ENCODE data around the gene DKK3.

DKK3 gene

DNA sequence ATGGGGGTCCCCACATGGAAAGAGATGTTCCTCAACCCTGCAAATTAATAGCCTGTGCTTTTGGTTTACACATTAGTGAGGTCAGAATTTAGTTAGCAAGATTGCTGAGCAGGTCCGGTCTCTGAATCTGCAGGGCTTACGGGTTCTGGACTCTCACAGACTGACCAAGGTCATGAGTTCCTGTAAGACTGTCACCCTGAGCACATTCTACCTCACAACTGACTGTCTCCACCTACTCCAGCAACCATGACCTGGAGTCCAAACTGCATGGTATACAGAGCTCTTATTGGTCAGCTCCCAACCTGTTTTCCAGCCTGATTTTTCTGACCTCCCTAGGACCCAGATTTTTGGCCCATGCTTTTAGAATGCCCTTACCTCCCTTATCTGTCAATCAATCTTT is 28.2 kb downstream of the DKK3 start:
- TF ChIP-seq POU2F2 (IDR thresholded peaks at IDR 0.05; ENCODE audit: low read depth, low read length): no peak
- no peak for TF ChIP-seq SPI1 (IDR thresholded peaks at IDR 0.05; ENCODE audit: low read depth, low read length)
- TF ChIP-seq TAF1 (IDR thresholded peaks at IDR 0.05; ENCODE audit: low read depth, low read length): no peak
- no peak for TF ChIP-seq POLR2A (IDR thresholded peaks at IDR 0.05; ENCODE audit: low read depth, low read length)
- TF ChIP-seq POLR2AphosphoS5 (IDR thresholded peaks at IDR 0.05; ENCODE audit: low read depth, low read length): no peak
- TF ChIP-seq PAX5 (IDR thresholded peaks at IDR 0.05; ENCODE audit: insufficient read depth, low read length, severe bottlenecking): no peak
- DNase-seq (ENCODE audit: insufficient read length, low spot score): no peak
- no peak for FAIRE-seq

DNA sequence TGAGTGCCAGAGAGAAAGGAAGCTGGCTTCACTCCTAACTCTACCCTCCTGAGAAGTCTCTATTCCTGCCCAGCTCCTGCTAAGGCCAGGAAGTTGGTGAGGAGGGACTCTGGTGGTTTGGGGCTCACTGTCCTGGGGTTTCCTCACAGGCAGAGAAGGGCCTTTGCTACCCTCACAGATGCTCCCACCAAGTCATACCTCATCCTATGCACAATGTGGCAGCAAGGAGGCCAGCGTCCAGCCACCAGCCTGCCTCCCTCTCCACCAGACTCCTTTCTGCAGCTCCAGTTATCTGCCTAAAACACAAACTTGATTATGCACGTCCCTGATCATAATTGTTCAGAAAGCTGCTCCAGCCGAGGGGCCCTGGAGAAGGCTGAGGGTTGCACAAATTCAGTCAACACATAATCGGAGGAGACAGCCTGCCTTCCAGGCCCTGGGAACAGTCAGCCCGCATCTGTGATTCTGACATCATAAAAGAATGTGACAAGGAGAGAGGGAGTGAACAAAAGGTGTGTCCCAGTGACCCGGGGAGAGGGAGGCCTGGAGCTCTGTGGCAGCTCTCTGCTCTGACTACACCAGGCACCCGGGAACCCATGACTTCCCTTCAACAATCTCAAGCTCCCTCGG is 28.8 kb downstream of the DKK3 start:
- TF ChIP-seq POLR2A (IDR thresholded peaks at IDR 0.05; ENCODE audit: low read depth, low read length) (no peak), TAF1 (IDR thresholded peaks at IDR 0.05; ENCODE audit: low read depth, low read length) (no peak), POLR2AphosphoS5 (IDR thresholded peaks at IDR 0.05; ENCODE audit: low read depth, low read length) (no peak), SPI1 (IDR thresholded peaks at IDR 0.05; ENCODE audit: low read depth, low read length) (no peak)
- FAIRE-seq: no peak
- DNase-seq (ENCODE audit: insufficient read length, low spot score): no peak

DNA sequence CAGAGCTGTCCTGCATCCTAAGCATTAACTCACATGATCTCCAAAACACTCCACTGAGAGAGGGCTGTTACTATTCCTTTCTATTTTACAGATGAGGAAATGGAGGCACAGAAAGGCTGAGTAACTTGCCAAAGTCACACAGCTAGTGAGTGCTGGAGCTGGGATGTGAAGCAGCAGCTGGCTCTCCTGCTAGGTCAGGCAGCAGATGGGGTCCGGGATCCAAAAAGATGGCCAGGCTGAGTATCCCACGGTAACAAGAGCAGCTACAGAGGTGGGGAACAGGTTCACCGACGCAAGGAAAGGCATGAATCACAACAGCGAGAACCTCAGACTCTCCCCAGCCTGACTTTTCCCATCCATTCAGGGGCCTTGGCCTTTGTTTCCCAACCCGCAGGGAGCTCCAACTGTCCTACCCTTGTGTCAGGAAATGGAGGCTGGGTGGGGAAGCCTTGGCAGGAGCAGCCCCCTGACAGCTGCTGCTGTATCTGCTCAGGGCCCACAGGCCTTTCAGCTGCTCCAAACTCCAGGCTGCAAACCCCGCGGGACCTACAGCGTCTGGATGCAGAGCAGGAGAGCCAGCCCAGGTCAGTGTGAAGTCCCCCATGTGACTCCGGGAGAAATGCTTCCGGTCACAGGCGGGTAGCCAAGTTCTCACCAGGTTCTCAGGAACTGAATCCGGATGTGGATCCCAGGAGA is 29.5 kb downstream of the DKK3 start:
- TF ChIP-seq TAF1 (IDR thresholded peaks at IDR 0.05; ENCODE audit: low read depth, low read length) (no peak), PAX5 (IDR thresholded peaks at IDR 0.05; ENCODE audit: insufficient read depth, low read length, severe bottlenecking) (no peak), SPI1 (IDR thresholded peaks at IDR 0.05; ENCODE audit: low read depth, low read length) (no peak)
- FAIRE-seq: no peak
- DNase-seq (ENCODE audit: insufficient read length, low spot score): no peak

DNA sequence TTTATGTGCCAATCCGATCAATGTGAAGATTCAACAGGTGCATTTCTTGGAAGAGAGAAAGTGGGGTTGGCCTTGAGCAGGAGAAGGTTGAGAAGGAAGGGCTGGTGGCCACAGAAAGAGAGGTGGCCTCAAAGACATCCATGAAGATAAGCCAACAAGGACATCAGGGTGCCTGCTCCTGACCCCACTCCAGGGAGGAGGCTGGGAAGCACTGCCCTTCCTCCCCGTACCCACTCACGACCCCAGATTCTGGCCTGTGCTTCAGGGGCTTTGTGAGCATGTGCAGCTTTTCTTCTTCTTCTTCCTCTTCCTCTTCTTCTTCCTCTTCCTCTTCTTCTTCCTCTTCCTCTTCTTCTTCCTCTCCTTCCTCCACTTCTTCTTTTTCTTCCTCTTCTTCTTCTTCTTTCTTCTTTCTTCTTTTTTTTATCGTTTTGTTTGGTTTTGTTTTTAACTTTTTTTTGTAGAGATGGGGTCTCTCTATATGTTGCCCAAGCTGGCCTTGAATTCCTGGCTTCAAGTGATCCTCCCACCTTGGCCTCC is 30.3 kb downstream of the DKK3 start:
- TF ChIP-seq POLR2A (IDR thresholded peaks at IDR 0.05; ENCODE audit: low read depth, low read length): no peak
- TF ChIP-seq POU2F2 (IDR thresholded peaks at IDR 0.05; ENCODE audit: low read depth, low read length): no peak
- no peak for TF ChIP-seq SPI1 (IDR thresholded peaks at IDR 0.05; ENCODE audit: low read depth, low read length)
- no peak for TF ChIP-seq TAF1 (IDR thresholded peaks at IDR 0.05; ENCODE audit: low read depth, low read length)
- no peak for TF ChIP-seq POLR2AphosphoS5 (IDR thresholded peaks at IDR 0.05; ENCODE audit: low read depth, low read length)
- no peak for TF ChIP-seq PAX5 (IDR thresholded peaks at IDR 0.05; ENCODE audit: insufficient read depth, low read length, severe bottlenecking)
- FAIRE-seq (no peak), DNase-seq (ENCODE audit: insufficient read length, low spot score) (no peak)

DNA sequence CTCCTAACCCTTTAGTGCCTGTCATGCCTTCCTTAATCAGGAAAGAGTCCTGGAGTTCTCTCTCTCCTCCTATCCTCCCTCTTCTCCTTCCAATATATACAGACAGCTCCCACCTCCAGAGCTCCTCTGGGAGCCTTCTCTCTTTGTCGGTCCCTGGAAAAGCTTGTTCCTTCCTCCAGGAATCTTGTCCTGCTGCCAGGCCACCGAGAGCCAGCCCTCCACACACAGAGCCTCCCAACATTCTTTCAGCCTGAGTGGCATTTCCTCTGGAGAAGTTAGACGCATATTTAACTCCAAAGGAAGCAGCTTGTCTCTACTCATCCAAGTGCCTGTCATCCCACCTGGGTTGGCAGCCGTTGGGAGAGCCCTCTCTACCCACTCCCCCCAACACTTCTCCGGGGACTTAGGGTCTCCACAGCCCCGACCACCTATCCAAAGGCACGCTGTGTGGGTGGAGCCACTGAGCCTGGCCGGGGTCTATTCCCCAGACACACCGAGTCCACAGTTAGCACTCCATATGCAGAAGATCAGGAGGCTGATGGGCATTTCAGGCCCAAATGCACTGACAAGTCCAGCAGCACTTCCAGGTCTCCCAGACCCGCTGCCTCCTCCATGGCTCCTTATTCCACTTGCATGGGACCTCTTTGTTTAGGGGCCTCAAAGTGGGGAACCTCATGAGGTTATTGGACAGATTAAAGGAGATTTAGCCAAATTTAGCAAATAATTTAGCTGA is 31.1 kb downstream of the DKK3 start:
- FAIRE-seq: no peak
- TF ChIP-seq TAF1 (IDR thresholded peaks at IDR 0.05; ENCODE audit: low read depth, low read length) (no peak), SPI1 (IDR thresholded peaks at IDR 0.05; ENCODE audit: low read depth, low read length) (no peak), POU2F2 (IDR thresholded peaks at IDR 0.05; ENCODE audit: low read depth, low read length) (no peak), POLR2AphosphoS5 (IDR thresholded peaks at IDR 0.05; ENCODE audit: low read depth, low read length) (no peak), PAX5 (IDR thresholded peaks at IDR 0.05; ENCODE audit: insufficient read depth, low read length, severe bottlenecking) (no peak), POLR2A (IDR thresholded peaks at IDR 0.05; ENCODE audit: low read depth, low read length) (no peak)
- DNase-seq (ENCODE audit: insufficient read length, low spot score): no peak

DNA sequence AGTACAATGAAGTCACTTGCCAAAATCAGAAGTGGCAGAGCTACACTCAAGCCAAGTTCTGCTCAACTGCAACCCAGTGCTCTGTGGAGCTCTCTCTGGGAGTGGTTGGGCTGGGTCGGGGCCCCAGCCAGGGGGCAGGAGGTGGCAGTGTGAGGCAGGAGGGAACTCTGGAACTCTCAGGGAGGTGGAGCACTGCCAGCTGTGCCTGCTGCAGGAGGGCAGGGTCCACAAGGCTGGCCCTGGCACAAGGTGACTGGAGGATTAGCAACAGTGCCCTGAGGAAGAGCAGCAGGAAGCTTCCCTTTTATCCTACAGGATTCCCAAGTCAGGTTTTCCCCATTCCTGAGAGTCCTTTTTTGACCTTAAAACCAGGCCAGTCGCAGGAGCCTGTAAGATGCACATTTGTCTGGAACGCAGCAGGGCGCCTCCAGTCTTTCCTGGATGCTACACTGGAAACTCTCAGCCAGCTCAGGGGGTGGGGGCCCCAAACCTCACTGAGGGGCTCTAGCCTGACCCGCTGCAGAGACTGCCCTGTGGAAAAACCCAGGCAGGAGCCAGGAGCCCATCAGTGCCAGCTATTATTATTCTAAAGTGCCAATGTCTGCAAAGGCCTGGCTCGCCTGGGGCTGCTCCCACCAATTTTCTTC is 31.8 kb downstream of the DKK3 start:
- DNase-seq (ENCODE audit: insufficient read length, low spot score): no peak
- TF ChIP-seq POLR2AphosphoS5 (IDR thresholded peaks at IDR 0.05; ENCODE audit: low read depth, low read length): no peak
- TF ChIP-seq POLR2A (IDR thresholded peaks at IDR 0.05; ENCODE audit: low read depth, low read length): no peak
- TF ChIP-seq POU2F2 (IDR thresholded peaks at IDR 0.05; ENCODE audit: low read depth, low read length): no peak
- TF ChIP-seq TAF1 (IDR thresholded peaks at IDR 0.05; ENCODE audit: low read depth, low read length): no peak
- TF ChIP-seq PAX5 (IDR thresholded peaks at IDR 0.05; ENCODE audit: insufficient read depth, low read length, severe bottlenecking): no peak
- no peak for TF ChIP-seq SPI1 (IDR thresholded peaks at IDR 0.05; ENCODE audit: low read depth, low read length)

DNA sequence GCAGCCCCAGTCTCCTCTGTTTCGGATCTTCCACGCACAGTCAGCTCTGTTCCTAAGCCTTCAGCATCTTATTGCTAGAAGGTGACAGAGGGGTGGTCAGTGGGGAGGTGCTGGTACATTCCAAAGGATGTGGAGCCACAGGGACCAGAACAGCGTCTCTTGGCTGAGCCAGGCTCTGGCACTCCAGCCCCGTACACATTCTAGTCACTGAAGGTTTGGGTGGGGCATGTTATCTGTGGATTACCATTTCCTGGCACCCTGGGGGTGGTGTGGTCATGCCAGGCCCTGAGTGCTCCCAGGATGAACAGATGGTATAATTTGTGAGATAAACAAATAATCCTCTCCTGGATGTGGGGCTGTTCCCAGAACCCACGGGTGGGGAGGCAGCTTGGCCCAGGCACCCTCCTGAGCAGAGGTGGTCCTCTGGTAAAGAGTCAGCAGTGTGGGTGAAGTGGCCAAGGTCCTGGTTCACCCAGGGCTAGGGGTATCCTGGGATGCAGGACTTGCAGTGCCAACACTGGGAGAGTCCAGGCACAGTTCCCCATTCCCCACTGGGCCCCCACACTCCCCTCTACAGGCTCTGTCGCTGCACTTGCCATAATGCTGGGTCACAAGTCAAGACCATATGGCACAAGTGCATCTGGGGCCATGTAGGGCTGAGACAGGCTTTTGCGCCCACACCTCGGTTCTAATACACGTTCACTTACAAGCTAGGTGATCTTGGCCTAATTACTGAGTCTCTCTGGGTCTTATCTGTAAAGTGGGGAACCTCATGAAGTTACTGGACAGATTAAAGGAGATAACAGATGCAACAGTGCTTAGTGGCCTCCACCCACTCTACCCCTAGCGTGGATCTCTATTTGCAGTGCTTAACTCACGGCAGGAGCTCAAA is 33.0 kb downstream of the DKK3 start:
- DNase-seq (ENCODE audit: insufficient read length, low spot score) (no peak), FAIRE-seq (no peak)

More for the DNA sequence above, 31.8 kb downstream of the DKK3 start:
- no peak for FAIRE-seq

DNA sequence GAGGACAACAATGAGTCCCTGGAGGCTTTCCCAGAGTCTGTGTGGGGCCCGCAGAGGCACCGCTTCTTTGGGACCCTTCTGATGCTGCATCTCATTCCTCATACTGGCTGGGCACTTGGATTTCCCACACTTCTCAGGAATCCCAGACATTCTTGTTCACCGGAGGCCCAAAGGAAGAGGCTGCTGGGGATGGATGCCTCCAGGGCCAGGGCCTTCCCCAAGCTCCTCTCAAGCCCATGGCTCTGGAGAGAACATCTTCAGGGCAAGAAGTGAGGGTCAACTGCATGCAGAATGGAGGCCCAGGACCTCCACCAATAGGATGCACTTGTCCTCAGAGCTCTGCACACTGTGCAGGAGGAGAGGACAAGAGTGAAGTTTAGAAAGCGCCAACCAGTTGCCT is 34.6 kb downstream of the DKK3 start:
- FAIRE-seq: no peak
- TF ChIP-seq SPI1 (IDR thresholded peaks at IDR 0.05; ENCODE audit: low read depth, low read length) (no peak), TAF1 (IDR thresholded peaks at IDR 0.05; ENCODE audit: low read depth, low read length) (no peak), POLR2AphosphoS5 (IDR thresholded peaks at IDR 0.05; ENCODE audit: low read depth, low read length) (no peak), PAX5 (IDR thresholded peaks at IDR 0.05; ENCODE audit: insufficient read depth, low read length, severe bottlenecking) (no peak), POLR2A (IDR thresholded peaks at IDR 0.05; ENCODE audit: low read depth, low read length) (no peak), POU2F2 (IDR thresholded peaks at IDR 0.05; ENCODE audit: low read depth, low read length) (no peak)
- no peak for DNase-seq (ENCODE audit: insufficient read length, low spot score)

More for the DNA sequence above, 33.0 kb downstream of the DKK3 start:
- TF ChIP-seq SPI1 (IDR thresholded peaks at IDR 0.05; ENCODE audit: low read depth, low read length) (no peak), TAF1 (IDR thresholded peaks at IDR 0.05; ENCODE audit: low read depth, low read length) (no peak)
